GM18907 (cell line): ENCODE data around the gene HP1BP3.
"Not testable (repeated sequence)": the region's sequence is repeated elsewhere in the genome, so short reads cannot be mapped to it uniquely, and the experiment has no call there.

Experiments used
- ATAC-seq: cut with Tn5 transposase; IDR thresholded peaks from one replicate; pipeline ENCODE4 v1.9.1; 2021; ENCODE audit warnings: mild to moderate bottlenecking, moderate library complexity; ENCODE audit not compliant: unreplicated experiment

The HP1BP3 gene

DNA sequence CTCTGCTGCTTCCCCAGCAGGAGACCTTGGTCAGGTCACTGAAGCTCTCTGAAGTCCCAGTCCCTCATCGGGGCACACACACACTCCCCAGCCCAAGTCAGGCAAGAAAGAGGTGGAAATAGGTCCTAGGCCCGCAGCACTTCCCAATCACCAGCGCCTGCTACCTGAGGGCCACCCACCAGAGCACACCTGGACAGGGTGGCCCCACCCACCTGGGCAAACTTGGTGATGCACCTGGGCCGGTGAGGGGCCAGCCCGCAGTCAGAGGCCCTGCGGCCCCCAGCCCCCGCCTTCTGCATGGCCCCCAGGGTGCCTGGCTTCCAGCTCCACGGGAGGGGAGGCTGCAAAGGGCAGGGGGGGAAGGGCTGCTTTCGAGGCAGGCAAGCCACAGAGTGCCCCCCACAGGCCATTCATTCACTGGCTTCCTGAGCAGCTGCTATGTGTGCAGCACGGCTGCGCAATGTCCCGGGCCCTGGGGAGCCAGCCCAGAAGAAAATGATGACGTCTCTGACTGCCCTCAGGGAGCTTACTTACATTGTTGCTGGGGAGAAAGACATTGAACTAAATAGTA is 59.3 kb downstream of the HP1BP3 start:
- no peak for ATAC-seq

GRCh38 chr1:20726932-20727745 is 60.0 kb downstream of the HP1BP3 start:
- no peak for ATAC-seq

DNA sequence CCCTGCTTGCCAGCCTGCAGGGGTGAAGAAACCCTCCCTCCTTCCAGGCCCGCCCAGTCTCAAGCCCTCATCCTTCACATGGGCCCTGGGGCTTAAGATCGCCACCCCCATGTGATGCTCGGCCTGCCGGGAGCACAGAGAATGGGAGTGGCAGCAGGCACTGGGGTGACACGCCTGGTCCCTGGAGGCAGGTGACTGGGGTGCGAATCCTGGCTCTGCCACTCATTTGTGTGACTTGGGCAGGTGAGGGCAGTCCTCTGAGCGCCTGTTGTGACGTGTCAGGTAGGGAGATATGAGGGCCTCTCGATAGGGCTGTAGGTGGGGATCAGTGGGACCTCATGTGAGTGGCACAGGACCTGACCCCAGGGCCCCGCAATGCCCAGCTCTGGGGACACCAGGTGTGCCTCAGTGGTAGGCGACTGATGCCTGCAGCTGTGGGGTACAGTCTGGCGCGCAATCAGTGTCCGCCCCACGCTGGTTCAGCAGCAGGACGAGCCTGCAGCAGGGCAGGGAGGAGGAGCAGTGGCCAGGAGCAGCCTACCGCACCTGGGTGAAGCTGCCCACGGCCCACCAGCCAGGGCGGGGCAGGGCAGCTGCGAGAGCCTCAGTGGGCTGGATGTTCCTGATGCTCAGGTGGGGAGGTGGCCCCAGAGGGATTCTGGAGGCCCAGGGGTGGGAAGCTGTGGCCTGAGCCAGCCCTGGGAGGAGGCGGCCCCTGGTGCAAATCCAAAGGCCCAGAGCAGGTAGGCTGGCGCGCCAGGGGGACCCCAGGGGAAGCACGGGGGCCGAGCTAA is 60.8 kb downstream of the HP1BP3 start:
- ATAC-seq: no peak

DNA sequence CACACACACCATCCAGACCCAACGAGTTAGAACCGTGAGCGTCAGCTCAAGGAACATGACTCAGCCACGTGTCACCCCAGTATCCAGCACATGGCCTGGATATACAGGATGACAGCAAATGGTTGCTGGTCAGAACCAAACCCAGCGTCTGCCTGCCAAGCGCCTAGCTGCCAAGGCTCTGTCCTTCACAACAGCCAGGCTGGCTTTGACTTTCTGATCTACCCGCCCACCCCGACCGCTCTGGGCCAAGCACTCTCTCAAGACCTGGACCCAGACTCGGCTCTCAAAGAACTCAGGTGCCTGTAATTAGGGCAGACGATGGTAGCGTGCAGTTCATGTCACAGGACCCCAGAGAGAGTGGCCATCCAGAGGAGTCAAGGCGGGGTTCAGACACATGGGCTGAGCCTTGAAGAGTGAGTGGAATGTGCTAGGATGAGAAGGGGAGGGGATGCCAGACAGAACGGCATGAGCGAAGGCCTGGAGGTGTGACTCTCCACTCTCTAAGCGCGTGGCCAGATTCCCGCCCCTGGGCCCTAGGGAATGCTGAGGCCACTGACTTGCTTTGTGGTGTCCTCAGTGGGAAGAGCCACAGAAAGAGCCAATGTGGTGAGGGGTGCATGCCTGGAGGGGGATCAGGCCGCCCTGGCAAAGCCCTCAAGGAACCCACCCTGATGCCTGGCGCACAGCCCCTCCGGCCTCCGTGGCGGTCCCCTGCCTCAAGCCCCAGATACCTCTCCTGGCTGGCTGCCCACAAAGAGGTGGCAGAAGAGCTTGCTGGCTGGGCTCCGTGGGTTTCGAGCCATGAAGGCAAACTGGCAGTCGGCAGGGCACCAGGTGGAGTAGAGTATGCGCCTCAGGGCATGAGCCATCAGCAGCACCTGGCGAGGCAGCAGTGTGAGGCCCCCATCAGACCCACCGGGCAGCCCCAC is 61.7 kb downstream of the HP1BP3 start:
- ATAC-seq: no peak

DNA sequence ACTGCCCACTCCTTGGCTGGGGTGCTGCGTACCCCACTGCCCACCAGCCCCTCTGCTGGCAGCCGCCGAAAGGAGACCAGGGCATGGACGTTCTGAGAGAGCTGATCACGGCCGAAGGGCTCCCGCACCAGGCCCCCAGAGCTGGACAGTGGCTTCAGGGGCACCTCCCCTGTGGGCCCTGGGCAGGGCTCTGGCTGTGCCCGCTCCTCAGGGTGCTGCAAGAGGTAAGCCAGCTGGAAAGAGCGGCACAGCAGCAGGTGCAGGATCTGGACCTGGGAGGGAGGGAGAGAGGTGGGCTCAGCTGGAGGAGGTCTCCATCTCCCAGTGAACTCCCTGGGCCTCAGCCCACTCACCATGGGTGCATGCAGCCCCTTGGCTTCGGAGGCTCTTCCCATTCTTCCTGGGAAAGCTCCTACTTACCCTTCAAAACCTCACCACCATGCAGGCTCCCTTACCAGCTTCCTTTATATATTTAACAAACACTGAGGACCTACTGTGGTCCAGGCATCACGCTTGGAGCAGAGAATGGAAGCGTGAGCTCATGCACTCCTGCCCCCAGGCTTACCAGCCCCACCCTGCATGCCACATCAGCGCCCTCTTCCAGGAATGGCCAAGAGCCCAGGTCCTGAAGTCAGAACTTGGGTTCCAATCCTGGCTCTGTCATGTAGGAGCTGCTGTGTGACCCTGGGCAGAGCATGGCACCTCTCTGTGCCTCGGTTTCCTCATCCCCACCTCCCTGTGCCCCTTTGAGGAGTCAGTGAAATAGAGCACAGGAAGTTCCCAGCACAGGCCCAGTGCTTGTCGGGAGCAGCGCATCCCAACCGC is 62.5 kb downstream of the HP1BP3 start:
- ATAC-seq: no peak

- ATAC-seq: no peak
Measured at GRCh38 chr1:20723537-20724363, 63.4 kb downstream of the HP1BP3 start.

- ATAC-seq: no peak
Measured at GRCh38 chr1:20723159-20723536, 64.0 kb downstream of the HP1BP3 start.

DNA sequence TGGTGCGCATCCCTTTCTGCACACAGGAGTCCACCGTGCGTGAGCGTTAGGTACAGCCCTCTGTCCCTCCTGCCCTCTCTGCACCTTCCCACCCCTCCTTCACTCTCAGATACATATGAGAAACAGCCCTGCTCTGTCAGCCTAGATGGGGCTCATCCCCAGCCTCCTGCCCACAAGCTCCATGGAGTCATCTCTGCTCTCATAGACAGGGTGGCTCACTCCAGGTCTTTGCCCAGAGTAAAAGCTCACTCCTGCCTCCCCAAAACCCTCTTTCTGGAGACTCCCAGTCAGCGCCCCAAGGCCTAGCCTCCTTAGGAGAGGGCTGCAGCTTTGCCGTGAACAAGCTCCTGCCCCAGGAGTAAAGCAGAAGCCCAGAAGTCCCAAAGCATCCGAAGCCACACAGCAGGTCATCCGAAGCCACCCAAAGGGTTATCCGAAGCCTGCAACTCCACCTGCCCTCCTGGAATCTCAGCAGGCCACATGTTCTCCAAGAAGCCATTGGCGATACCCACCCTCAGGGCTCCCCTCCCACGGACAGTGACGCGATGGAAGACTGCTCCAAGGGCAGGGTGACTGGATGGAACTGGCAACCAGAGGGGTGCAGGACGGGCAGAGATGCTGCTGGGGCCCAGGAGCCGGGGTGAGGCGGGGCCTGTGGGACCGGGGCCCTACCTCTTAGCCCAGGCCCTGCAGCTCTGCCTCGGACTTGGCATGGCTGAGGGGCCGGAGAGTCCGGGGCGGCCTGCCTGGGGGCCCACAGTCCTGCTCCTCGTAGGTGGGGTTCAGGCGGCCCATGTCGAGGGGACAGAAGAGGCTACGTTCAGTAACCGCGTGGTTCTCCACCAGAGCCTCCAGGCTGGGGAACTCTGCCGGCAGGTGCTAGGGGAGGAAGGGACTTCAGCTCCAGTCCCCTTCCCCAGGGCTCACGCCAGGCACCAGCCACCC is 65.7 kb downstream of the HP1BP3 start:
- ATAC-seq: no peak

DNA sequence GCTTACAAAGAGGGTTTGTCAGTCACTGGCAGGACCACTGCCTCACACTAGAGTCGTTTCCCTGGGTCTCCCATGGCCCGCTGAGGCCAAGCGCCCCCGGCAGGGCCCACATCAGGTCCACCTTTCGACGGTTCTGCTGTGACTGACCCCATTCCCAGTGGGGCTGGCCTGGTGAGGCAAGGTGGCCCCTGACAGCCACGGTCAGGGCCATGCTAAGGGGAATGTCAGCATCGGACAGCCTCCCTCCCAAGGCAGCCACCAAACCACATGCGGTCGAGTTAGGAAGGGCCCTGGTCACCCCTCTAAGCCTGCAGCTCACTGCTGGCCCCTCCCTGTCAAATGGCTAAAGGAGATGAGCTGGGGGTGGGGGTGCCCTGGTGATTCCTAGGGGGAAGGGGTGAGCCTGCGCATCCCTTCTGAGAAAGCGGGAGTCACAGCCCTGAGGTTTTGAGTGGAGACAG is 66.4 kb downstream of the HP1BP3 start:
- ATAC-seq: no peak

DNA sequence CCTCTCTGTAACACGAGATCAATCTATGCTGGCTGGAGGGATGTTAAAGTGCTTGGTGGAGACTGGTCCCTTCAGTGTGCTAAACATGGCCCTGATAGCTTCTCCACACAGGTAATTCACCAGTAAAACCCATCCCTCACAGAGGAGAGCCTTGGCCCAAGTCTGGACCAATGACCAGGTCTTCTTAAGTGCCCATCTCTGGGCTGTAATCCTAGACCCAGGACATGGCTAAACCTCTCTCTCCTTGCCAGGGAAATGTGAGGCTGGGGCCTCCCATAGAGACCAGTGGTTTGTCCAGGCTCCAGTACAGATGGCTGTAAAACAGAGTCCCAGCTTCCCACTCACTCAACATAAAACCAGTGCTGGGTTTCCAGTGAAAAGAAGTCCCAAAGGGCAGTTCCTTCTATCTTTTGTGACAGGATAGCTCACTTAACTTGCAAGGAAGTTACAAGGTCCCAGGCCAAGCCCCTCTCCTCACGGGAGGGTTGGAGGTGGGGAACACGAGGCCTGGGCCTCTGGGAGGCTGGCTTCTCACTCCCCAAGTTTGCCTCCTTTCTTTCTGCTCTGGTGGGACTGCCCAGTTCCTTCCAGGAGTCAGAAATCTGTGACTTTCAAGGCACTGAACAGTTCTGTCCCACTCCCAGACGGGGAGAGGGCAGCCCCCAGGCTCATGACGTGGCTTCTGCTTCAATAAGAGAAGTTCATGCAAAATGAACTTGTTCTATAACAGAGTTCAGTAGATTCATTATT is 67.1 kb downstream of the HP1BP3 start:
- no peak for ATAC-seq

- ATAC-seq: no peak
Measured at GRCh38 chr1:20719261-20719660, 67.8 kb downstream of the HP1BP3 start.

- not testable (repeated sequence) for ATAC-seq
Measured at GRCh38 chr1:20718343-20718882, 68.7 kb downstream of the HP1BP3 start.

- ATAC-seq: no peak
Measured at GRCh38 chr1:20717452-20718342, 69.4 kb downstream of the HP1BP3 start, which contains the start of gene KIF17. KIF17 (minus strand) TSS chr1:20718007; CDS start chr1:20717706, 301 bp downstream.

GRCh38 chr1:20716232-20716631 is 70.9 kb downstream of the HP1BP3 start:
- ATAC-seq: no peak

GRCh38 chr1:20715406-20715805 is 71.7 kb downstream of the HP1BP3 start:
- ATAC-seq: no peak

- ATAC-seq: no peak
Measured at GRCh38 chr1:20713440-20713839, 73.7 kb downstream of the HP1BP3 start.
